Panc1 (cell line): ENCODE measurements around the gene ENOX2.

Experiments used
- POLR2AphosphoS5 ChIP-seq: IDR thresholded peaks from 2 replicates; pipeline ENCODE4 v1.6.1; 2012; ENCODE audit warnings: mild to moderate bottlenecking, low read depth, low read length, moderate library complexity
- TF ChIP-seq, protein P1 (sequence below), 2 experiments: IDR thresholded peaks; 2 replicates each; pipeline ENCODE4 v1.6.1; 2011 to 2012; ENCODE audit warnings: low read depth in 2 of 2, control low read depth in 1 of 2, low read length in 1 of 2, mild to moderate bottlenecking in 1 of 2, moderate library complexity in 1 of 2; ENCODE audit not compliant: insufficient read depth in 1 of 2
- TF ChIP-seq, protein P2 (sequence below): fragments of 450-650 bp; IDR thresholded peaks from 2 replicates; pipeline ENCODE4 v1.5.1; 2017; ENCODE audit warnings: mild to moderate bottlenecking

DNA sequence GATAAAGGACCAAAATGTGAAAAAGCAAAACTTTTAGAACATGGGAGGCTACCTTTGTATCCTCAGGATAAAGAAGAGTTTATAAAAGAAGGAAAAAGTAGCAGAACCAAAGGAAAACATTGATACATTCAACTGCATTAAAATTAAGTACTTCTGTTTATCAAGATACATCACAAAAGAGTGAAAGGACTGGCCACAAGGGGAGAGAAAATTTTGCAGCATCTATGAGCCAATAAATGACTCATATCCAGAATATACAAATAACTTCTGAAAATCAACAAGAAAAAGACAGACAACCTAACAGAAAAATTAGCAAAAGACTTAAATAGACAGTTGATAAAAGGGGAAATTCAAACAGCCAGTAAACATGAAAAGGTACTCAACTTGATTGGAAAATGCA is 324.1 kb downstream of the ENOX2 start:
- no peak for TF ChIP-seq POLR2AphosphoS5
- TF ChIP-seq, protein P1, sequence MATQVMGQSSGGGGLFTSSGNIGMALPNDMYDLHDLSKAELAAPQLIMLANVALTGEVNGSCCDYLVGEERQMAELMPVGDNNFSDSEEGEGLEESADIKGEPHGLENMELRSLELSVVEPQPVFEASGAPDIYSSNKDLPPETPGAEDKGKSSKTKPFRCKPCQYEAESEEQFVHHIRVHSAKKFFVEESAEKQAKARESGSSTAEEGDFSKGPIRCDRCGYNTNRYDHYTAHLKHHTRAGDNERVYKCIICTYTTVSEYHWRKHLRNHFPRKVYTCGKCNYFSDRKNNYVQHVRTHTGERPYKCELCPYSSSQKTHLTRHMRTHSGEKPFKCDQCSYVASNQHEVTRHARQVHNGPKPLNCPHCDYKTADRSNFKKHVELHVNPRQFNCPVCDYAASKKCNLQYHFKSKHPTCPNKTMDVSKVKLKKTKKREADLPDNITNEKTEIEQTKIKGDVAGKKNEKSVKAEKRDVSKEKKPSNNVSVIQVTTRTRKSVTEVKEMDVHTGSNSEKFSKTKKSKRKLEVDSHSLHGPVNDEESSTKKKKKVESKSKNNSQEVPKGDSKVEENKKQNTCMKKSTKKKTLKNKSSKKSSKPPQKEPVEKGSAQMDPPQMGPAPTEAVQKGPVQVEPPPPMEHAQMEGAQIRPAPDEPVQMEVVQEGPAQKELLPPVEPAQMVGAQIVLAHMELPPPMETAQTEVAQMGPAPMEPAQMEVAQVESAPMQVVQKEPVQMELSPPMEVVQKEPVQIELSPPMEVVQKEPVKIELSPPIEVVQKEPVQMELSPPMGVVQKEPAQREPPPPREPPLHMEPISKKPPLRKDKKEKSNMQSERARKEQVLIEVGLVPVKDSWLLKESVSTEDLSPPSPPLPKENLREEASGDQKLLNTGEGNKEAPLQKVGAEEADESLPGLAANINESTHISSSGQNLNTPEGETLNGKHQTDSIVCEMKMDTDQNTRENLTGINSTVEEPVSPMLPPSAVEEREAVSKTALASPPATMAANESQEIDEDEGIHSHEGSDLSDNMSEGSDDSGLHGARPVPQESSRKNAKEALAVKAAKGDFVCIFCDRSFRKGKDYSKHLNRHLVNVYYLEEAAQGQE (IDR thresholded peaks at IDR 0.05; ENCODE audit: insufficient read depth in 1 of 2, low read depth in 2 of 2, low read length in 1 of 2) = no peak
- TF ChIP-seq, protein P2, sequence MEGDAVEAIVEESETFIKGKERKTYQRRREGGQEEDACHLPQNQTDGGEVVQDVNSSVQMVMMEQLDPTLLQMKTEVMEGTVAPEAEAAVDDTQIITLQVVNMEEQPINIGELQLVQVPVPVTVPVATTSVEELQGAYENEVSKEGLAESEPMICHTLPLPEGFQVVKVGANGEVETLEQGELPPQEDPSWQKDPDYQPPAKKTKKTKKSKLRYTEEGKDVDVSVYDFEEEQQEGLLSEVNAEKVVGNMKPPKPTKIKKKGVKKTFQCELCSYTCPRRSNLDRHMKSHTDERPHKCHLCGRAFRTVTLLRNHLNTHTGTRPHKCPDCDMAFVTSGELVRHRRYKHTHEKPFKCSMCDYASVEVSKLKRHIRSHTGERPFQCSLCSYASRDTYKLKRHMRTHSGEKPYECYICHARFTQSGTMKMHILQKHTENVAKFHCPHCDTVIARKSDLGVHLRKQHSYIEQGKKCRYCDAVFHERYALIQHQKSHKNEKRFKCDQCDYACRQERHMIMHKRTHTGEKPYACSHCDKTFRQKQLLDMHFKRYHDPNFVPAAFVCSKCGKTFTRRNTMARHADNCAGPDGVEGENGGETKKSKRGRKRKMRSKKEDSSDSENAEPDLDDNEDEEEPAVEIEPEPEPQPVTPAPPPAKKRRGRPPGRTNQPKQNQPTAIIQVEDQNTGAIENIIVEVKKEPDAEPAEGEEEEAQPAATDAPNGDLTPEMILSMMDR = no peak
